DOHH2 (cell line): ENCODE data around the gene FMNL2.

Experiments
- H3F3A ChIP-seq: fragments of 200-600 bp; sonication (generic), shearing (Covaris generic); 2 replicates; pipeline ENCODE4 v1.6.0; 2016; ENCODE audit warnings: antibody characterized with exemption, mild to moderate bottlenecking; ENCODE audit not compliant: control insufficient read depth, insufficient read depth
- H3K27ac ChIP-seq: fragments of 200-600 bp; sonication (generic); 2 replicates; pipeline ENCODE4 v1.5.1; 2014; ENCODE audit warnings: low read depth, mild to moderate bottlenecking, low read length, moderate library complexity
- H3K27me3 ChIP-seq: fragments of 200-600 bp; sonication (generic); 2 replicates; pipeline ENCODE4 v1.6.1; 2014; ENCODE audit warnings: mild to moderate bottlenecking, low read length, mixed read lengths; ENCODE audit not compliant: control insufficient read depth
- H3K36me3 ChIP-seq: fragments of 200-600 bp; sonication (generic); 2 replicates; pipeline ENCODE4 v1.6.1; 2014; ENCODE audit warnings: mild to moderate bottlenecking, low read length, moderate library complexity, mixed read lengths; ENCODE audit not compliant: control insufficient read depth
- H3K4me1 ChIP-seq: fragments of 200-600 bp; sonication (generic); 2 replicates; pipeline ENCODE4 v1.6.1; 2014; ENCODE audit warnings: mild to moderate bottlenecking, low read length, mixed read lengths; ENCODE audit not compliant: control insufficient read depth
- H3K4me2 ChIP-seq: fragments of 200-600 bp; sonication (generic); 2 replicates; pipeline ENCODE4 v1.6.0; 2014; ENCODE audit warnings: mild to moderate bottlenecking, low read length, moderate library complexity
- H3K4me3 ChIP-seq: fragments of 200-600 bp; sonication (generic); 2 replicates; pipeline ENCODE4 v1.5.1; 2014; ENCODE audit warnings: mild to moderate bottlenecking, low read length, mixed read lengths
- H3K79me2 ChIP-seq: fragments of 200-600 bp; sonication (generic); 2 replicates; pipeline ENCODE4 v1.6.1; 2014; ENCODE audit warnings: mild to moderate bottlenecking, low read length, mixed read lengths; ENCODE audit not compliant: control insufficient read depth
- H3K9me2 ChIP-seq: fragments of 200-600 bp; sonication (generic); replicated peaks from 2 replicates; pipeline ENCODE4 v1.6.1; 2014; ENCODE audit warnings: mild to moderate bottlenecking, low read length, mixed read lengths; ENCODE audit not compliant: control insufficient read depth
- H3K9me3 ChIP-seq: fragments of 200-600 bp; sonication (generic); 2 replicates; pipeline ENCODE4 v1.6.1; 2014; ENCODE audit warnings: antibody characterized with exemption, low read length, mixed read lengths; ENCODE audit not compliant: control insufficient read depth, insufficient read depth
- H4K20me1 ChIP-seq: fragments of 200-600 bp; sonication (generic); 2 replicates; pipeline ENCODE4 v1.6.0; 2014; ENCODE audit warnings: low read depth, mild to moderate bottlenecking, antibody characterized with exemption, low read length, moderate library complexity; ENCODE audit not compliant: control insufficient read depth, insufficient read depth
- EZH2phosphoT487 ChIP-seq: fragments of 200-600 bp; sonication (generic); IDR thresholded peaks from 2 replicates; pipeline ENCODE4 v1.6.1; 2017; ENCODE audit warnings: borderline replicate concordance, mild to moderate bottlenecking, antibody characterized with exemption, low read length, moderate library complexity, mixed read lengths
- TF ChIP-seq, protein P1 (sequence below): fragments of 200-600 bp; sonication (generic); IDR thresholded peaks from one replicate; pipeline ENCODE4 v1.5.1; 2014; ENCODE audit warnings: antibody characterized with exemption, mild to moderate bottlenecking, low read depth, low read length; ENCODE audit not compliant: poor library complexity, severe bottlenecking

The FMNL2 gene

DNA sequence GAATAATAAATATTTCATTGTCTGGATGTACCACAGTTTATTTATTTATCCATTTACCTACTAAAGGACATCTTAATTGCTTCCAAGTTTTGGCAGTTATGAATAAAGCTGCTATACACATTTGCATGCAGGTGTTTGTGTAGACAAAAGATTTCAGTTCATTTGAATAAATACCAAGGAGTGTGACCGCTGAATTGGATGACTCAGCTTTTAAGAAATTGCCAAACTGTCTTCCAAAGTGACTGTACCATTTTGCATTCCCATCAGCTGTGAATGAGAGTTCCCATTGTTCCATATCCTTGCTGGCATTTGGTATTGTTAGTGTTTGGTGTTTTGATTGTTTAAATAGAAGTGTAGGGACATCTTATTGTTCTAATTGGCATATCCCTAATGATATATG lies 36.2 kb upstream of the FMNL2 start:
- Histone ChIP-seq H3K4me1 (no peaks in the 10 kb centered on the region), H3K27ac (no peak overlapping the region), H3F3A (no peaks in the 10 kb centered on the region), H3K27me3 (0 out of 2 replicates have a peak, but pooled peaks cover 6% of the 10 kb centered on the region), H3K79me2 (no peaks in the 10 kb centered on the region), H3K9me3 (no peaks in the 10 kb centered on the region), H3K4me2 (no peak overlapping the region), H3K4me3 (no peak overlapping the region), H3K36me3 (no peaks in the 10 kb centered on the region), H4K20me1 (no peaks in the 10 kb centered on the region), H3K9me2 (no peaks in the 10 kb centered on the region)
- TF ChIP-seq, protein P1, sequence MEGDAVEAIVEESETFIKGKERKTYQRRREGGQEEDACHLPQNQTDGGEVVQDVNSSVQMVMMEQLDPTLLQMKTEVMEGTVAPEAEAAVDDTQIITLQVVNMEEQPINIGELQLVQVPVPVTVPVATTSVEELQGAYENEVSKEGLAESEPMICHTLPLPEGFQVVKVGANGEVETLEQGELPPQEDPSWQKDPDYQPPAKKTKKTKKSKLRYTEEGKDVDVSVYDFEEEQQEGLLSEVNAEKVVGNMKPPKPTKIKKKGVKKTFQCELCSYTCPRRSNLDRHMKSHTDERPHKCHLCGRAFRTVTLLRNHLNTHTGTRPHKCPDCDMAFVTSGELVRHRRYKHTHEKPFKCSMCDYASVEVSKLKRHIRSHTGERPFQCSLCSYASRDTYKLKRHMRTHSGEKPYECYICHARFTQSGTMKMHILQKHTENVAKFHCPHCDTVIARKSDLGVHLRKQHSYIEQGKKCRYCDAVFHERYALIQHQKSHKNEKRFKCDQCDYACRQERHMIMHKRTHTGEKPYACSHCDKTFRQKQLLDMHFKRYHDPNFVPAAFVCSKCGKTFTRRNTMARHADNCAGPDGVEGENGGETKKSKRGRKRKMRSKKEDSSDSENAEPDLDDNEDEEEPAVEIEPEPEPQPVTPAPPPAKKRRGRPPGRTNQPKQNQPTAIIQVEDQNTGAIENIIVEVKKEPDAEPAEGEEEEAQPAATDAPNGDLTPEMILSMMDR, result no peak
- no peak for TF ChIP-seq EZH2phosphoT487

DNA sequence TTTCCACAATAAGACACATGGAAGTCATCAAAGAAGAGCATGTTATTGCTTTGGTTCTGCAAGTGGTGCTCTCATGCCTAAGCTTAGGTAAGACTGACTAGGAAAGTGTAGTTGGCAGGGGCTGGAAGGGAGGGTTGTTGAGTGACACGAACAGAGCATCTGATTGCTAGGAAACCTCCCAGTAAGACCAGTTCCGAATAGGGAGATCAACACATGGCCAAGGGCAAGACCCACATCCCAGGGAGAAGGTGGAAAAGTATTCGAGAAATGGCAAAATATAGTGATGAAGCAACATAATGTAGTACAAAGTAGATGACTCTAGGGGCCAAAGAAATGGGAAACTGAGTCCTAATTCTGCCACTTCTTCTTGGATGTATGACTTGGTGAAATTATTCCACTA lies 33.8 kb upstream of the FMNL2 start:
- no peaks in the 10 kb centered on the region for H3K4me1 ChIP-seq
- no peak overlapping the region for H3K4me2 ChIP-seq

DNA sequence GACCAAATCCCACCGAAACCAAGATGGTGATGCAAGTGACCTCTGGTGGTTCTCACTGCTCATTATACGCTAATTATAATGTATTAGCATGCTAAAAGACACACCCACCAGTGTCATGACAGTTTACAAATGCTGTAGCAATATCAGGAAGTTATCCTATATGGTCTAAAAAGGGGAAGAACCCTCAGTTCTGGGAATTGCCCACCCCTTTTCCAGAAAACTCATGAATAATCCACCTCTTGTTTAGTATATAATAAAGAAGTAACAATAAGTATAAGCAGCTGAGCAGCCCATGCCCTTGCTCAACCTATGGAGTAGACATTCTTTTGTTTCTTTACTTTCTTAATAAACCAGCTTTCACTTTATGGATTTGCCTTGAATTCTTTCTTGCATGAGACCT lies 31.0 kb upstream of the FMNL2 start:
- no peak for TF ChIP-seq EZH2phosphoT487
- TF ChIP-seq, protein P1, result no peak
- Histone ChIP-seq H3K79me2 (no peaks in the 10 kb centered on the region), H3K27me3 (0 out of 2 replicates have a peak, but pooled peaks cover 6% of the 10 kb centered on the region), H3K36me3 (no peaks in the 10 kb centered on the region), H3F3A (no peaks in the 10 kb centered on the region), H3K9me3 (no peaks in the 10 kb centered on the region), H3K4me2 (no peak overlapping the region), H4K20me1 (no peaks in the 10 kb centered on the region), H3K4me1 (no peaks in the 10 kb centered on the region), H3K4me3 (no peak overlapping the region), H3K27ac (no peak overlapping the region), H3K9me2 (no peaks in the 10 kb centered on the region)

More for the DNA sequence above, 33.8 kb upstream of the FMNL2 start:
- H3K27ac ChIP-seq, result no peak overlapping the region
- H3K27me3 ChIP-seq, result 0 out of 2 replicates have a peak, but pooled peaks cover 6% of the 10 kb centered on the region
- TF ChIP-seq, protein P1, result no peak
- TF ChIP-seq EZH2phosphoT487, result no peak
- no peaks in the 10 kb centered on the region for H3K79me2 ChIP-seq
- H3K4me3 ChIP-seq, result no peak overlapping the region
- no peaks in the 10 kb centered on the region for H3K36me3 ChIP-seq
- H3F3A ChIP-seq, result no peaks in the 10 kb centered on the region
- H3K9me2 ChIP-seq, result no peaks in the 10 kb centered on the region
- H3K9me3 ChIP-seq, result no peaks in the 10 kb centered on the region
- no peaks in the 10 kb centered on the region for H4K20me1 ChIP-seq
